ENCODE data around the gene SCAPER. TPM values are rescaled to one million over a fixed set of nuclear protein-coding genes. Genes with fewer than 3 reads are reported as not detected.

SCAPER gene
- total RNA-seq, 3 donors from 2014 or later = 15.8 to 33.1 (median 33.0) TPM

GRCh38 chr15:76576523-76577279 lies 328.4 kb downstream of the SCAPER start:
- peak; percentile 71 to 85 (median 78) for DNase-seq
- intact Hi-C loops (cut with DNase I, micrococcal nuclease) = no loop called here
- Histone ChIP-seq H3K4me3 (peak overlapping the region; percentile 9), H3K36me3 (ENCODE audit: low read depth) (no peaks in the 10 kb centered on the region), H3K9me3 (peaks cover 5% of the 10 kb centered on the region), H3K4me1 (ENCODE audit: low read depth) (peaks cover 11% of the 10 kb centered on the region)
- TF ChIP-seq CTCF (IDR thresholded peaks at IDR 0.05) = no peak
- peak; percentile 98 for ATAC-seq

- Histone ChIP-seq H3K36me3 (ENCODE audit: low read depth) (no peaks in the 10 kb centered on the region), H3K9me3 (no peaks in the 10 kb centered on the region), H3K4me1 (ENCODE audit: low read depth) (peaks cover 11% of the 10 kb centered on the region), H3K4me3 (no peak overlapping the region)
- no peak for DNase-seq
- intact Hi-C loops (cut with DNase I, micrococcal nuclease) = no loop called here
- no peak for ATAC-seq
- no peak for TF ChIP-seq CTCF (IDR thresholded peaks at IDR 0.05)
Observed at GRCh38 chr15:76575679-76576078, 329.5 kb downstream of the SCAPER start.

GRCh38 chr15:76575274-76575673 lies 329.9 kb downstream of the SCAPER start:
- TF ChIP-seq CTCF (IDR thresholded peaks at IDR 0.05) = no peak
- intact Hi-C loops (cut with DNase I, micrococcal nuclease) = no loop called here
- DNase-seq (no peak), ATAC-seq (no peak)
- Histone ChIP-seq H3K4me1 (ENCODE audit: low read depth) (peaks cover 11% of the 10 kb centered on the region), H3K4me3 (no peak overlapping the region), H3K9me3 (no peaks in the 10 kb centered on the region), H3K36me3 (ENCODE audit: low read depth) (no peaks in the 10 kb centered on the region)

- Histone ChIP-seq H3K9me3 (no peaks in the 10 kb centered on the region), H3K4me1 (ENCODE audit: low read depth) (peaks cover 11% of the 10 kb centered on the region), H3K4me3 (no peak overlapping the region), H3K36me3 (ENCODE audit: low read depth) (no peaks in the 10 kb centered on the region)
- intact Hi-C loops (cut with DNase I, micrococcal nuclease) = no loop called here
- DNase-seq (no peak), ATAC-seq (no peak)
- TF ChIP-seq CTCF (IDR thresholded peaks at IDR 0.05) = no peak
Observed at GRCh38 chr15:76572983-76573314, 332.2 kb downstream of the SCAPER start.

- intact Hi-C loops (cut with DNase I, micrococcal nuclease) = no loop called here
- no peaks in the 10 kb centered on the region for H3K4me1 ChIP-seq (ENCODE audit: low read depth)
- no peaks in the 10 kb centered on the region for H3K9me3 ChIP-seq
- no peak for ATAC-seq
- no peak for TF ChIP-seq CTCF (IDR thresholded peaks at IDR 0.05)
- no peaks in the 10 kb centered on the region for H3K36me3 ChIP-seq (ENCODE audit: low read depth)
- H3K4me3 ChIP-seq = no peak overlapping the region
- DNase-seq = no peak
Observed at GRCh38 chr15:76566276-76566675, 338.9 kb downstream of the SCAPER start.
